Pancreas (tissue), 10 donors: ENCODE measurements around the gene USP26. TPM values are rescaled to one million over a fixed set of nuclear protein-coding genes. Genes with fewer than 3 reads are reported as not detected.
"Not testable (repeated sequence)": the region's sequence is repeated elsewhere in the genome, so short reads cannot be mapped to it uniquely, and the experiment has no call there.

Experiments
- ATAC-seq, 4 donors: fragments of 200-7000 bp; cut with Tn5 transposase; one replicate each; pipeline versions ENCODE4 v1.8.0 to v1.9.1; 2020; ENCODE audit warnings: mild to moderate bottlenecking in 4 of 4, moderate library complexity in 4 of 4
- DNase-seq, 6 donors: peaks; one replicate each; pipeline ENCODE4 v3.0.0-alpha.2; 2020
- FAIRE-seq: peaks from 2 replicates; lab custom pipeline; 2012; peaks lifted over from hg19 to GRCh38; lab: Jason Lieb, UNC
- H3K27ac ChIP-seq, 4 donors: fragments of 200-600 bp; sonication (generic); 1 replicate in 3 of 4; 2 replicates in 1 of 4; pipeline versions ENCODE4 v1.5.0 to v1.8.0; 2020
- H3K27me3 ChIP-seq, 4 donors: fragments of 200-600 bp; one replicate each; pipeline ENCODE4 v1.8.0; 2021
- H3K36me3 ChIP-seq, 3 donors: fragments of 200-600 bp; sonication (generic) in 1 of 3; one replicate each; pipeline versions ENCODE4 v1.5.0 to v1.8.0; 2020 to 2021
- H3K4me1 ChIP-seq, 3 donors: fragments of 200-600 bp; one replicate each; pipeline ENCODE4 v1.8.0; 2021
- H3K4me3 ChIP-seq, 4 donors: fragments of 200-600 bp; sonication (generic) in 2 of 4; one replicate each; pipeline versions ENCODE4 v1.5.0 to v1.8.0; 2020 to 2021
- H3K9me3 ChIP-seq, 4 donors: fragments of 200-600 bp; one replicate each; pipeline ENCODE4 v1.8.0; 2021
- CTCF ChIP-seq, 4 donors: fragments of 200-600 bp; sonication (generic) in 3 of 4; IDR thresholded peaks; one replicate each; pipeline versions ENCODE4 v1.5.0 to v1.8.0; 2021; ENCODE audit warnings: antibody characterized with exemption in 4 of 4
- WGBS, 2 donors: extraction: QIAGEN DNeasy Blood & Tissue Kit; methylation state at CpG; one replicate each; pipeline ENCODE4 v1.1.7; 2013; 5-methylcytosine and 5-hydroxymethylcytosine counted together
- intact Hi-C, 3 donors: fragments of 100-400 bp; cut with DNase I; formaldehyde crosslinking; loops; one replicate each; pipeline versions ENCODE4 v1.11.1 to v1.14.2; 2022
- polyA plus RNA-seq, 2 donors: library from polyadenylated mRNA; stranded (reverse); fragments of 200-250 nt; gene quantifications; one replicate each; pipeline ENCODE4 v1.2.3, GENCODE V29; 2013
- total RNA-seq, 6 donors: library from RNA; stranded (reverse); fragmentation: NEBNext Ultra II Directional in 4 of 6; extraction: Animal tissue kit (Norgen Biotek cat#: 25700) in 4 of 6; gene quantifications; one replicate each; pipeline versions ENCODE4 v1.2.1 to v1.2.4, GENCODE V29; 2021 to 2023
- donor health status: healthy with polysubstance abuse.
- donor health status: DM: no; HTN: no; CAD: no; lungs with moderate emphysema.
- donor health status: DM: no; HTN: no; CAD: no.
- donor health status: control.
- donor health status: control.
- donor health status: Bipolar disorder and iron deficiency.
- donor health status: DM: yes; HTN: yes; CAD: no.
- donor health status: DM: no; HTN: no; CAD: no.
- donor health status: DM: no; HTN: no; CAD: no.
- donor health status: DM: yes; HTN: yes; CAD: no.

USP26 gene
- total and polyA plus RNA-seq, 8 donors = not detected

DNA sequence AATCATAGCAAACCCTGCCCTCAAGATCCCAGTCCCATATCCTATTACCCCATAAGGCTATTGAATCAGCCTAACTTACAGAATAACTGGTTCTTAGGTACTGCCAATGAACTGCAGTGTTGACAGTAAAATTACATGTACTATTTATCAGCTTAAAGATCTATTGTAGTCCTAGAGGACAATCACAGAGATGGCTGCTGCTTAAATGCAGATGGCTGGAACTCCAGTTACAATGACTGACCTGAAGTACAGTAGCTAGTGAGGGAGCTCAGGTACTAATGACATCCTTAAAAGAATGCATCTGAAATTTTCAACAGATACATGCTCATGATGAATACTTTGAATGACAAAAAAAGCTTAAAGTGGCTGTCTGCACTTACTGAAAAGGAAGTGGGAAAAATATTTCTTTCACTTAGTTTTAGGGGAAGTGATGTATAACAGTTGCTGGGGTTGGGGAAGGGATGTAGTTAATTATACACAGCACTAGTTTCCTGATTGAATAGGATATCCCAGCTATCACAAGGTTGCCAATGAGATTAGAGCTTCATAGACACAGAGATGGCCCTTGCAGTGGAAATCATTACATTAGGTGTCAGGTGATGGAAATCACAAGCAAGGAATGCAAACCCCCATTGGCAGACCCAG, 42.0 kb downstream of the USP26 start:
- Histone ChIP-seq H3K9me3 (no peaks in the 10 kb centered on the region), H3K27ac (no peak overlapping the region), H3K4me1 (no peaks in the 10 kb centered on the region), H3K36me3 (no peaks in the 10 kb centered on the region), H3K4me3 (no peak overlapping the region), H3K27me3 (peaks cover 0 to 17% (median 0%) of the 10 kb centered on the region in 4 donors)
- no peak for TF ChIP-seq CTCF (IDR thresholded peaks at IDR 0.05)
- intact Hi-C loops = no loop called here
- no peak for DNase-seq
- no peak for ATAC-seq
- FAIRE-seq = no peak

- no peak for ATAC-seq
Observed at GRCh38 chrX:133053861-133054598, 42.9 kb downstream of the USP26 start.

DNA sequence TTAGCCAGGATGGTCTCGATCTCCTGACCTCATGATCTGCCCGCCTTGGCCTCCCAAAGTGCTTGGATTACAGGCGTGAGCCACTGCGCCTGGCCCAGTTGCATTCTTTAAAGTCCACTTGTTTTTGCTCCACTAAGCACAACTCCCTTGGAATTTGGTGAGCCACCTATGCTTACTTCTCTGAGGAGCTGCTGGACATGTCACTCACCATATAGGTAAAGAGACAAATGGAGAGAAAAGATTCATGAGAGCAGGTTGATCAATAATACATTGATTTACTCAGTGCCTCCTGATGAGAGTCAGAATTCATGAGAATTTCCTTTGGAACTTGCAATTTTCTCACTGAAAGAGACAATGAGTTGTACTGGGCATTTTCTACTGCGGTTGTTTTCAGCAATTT, 48.2 kb downstream of the USP26 start:
- FAIRE-seq = no peak
- WGBS, 2 donors = 75 to 91% methylated on average over 5 of the region's 5 CpGs
- no peak for TF ChIP-seq CTCF (IDR thresholded peaks at IDR 0.05)

More at GRCh38 chrX:133053861-133054598, 42.9 kb downstream of the USP26 start:
- peaks cover 0 to 20% (median 0%) of the 10 kb centered on the region in 4 donors for H3K27me3 ChIP-seq
- no peaks in the 10 kb centered on the region for H3K9me3 ChIP-seq
- no peaks in the 10 kb centered on the region for H3K36me3 ChIP-seq
- intact Hi-C loops = no loop called here
- no peak for DNase-seq
- WGBS, 2 donors = 53 to 55% methylated on average over 3 of the region's 3 CpGs
- TF ChIP-seq CTCF (IDR thresholded peaks at IDR 0.05) = no peak
- H3K4me1 ChIP-seq = no peaks in the 10 kb centered on the region
- FAIRE-seq = no peak
- H3K4me3 ChIP-seq = no peak overlapping the region
- no peak overlapping the region for H3K27ac ChIP-seq

DNA sequence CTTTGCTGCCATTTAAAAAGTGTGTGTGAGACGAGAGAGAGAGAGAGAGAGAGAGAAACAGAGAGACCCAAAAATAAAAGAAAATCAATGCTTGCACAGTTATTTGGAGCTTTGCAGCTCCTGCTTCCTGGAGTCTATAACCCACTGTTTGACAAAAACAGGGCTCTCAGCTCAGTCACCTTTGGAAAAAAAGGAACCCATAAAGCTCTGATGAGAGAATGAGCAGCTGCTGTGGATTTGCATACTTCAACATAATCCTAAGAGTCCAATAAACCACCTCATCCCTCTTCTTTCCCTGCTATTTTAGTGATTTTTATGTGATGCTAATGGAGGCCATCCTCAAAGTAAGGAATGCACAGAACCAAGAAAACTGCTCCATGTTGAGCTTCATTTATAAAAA, 50.3 kb downstream of the USP26 start:
- no peak overlapping the region for H3K4me3 ChIP-seq
- ATAC-seq (no peak), FAIRE-seq (no peak), DNase-seq (no peak)
- intact Hi-C loops = no loop called here
- peaks cover 0 to 16% (median 0%) of the 10 kb centered on the region in 4 donors for H3K27me3 ChIP-seq
- H3K4me1 ChIP-seq = no peaks in the 10 kb centered on the region
- no peaks in the 10 kb centered on the region for H3K9me3 ChIP-seq
- WGBS, 2 donors = 45 to 69% methylated on average over 1 of the region's 1 CpG
- no peak for TF ChIP-seq CTCF (IDR thresholded peaks at IDR 0.05)
- H3K27ac ChIP-seq = no peak overlapping the region
- no peaks in the 10 kb centered on the region for H3K36me3 ChIP-seq

More for the DNA sequence above, 48.2 kb downstream of the USP26 start:
- no peaks in the 10 kb centered on the region for H3K36me3 ChIP-seq
- ATAC-seq (no peak), DNase-seq (no peak)
- no peak overlapping the region for H3K4me3 ChIP-seq
- peaks cover 0 to 20% (median 0%) of the 10 kb centered on the region in 4 donors for H3K27me3 ChIP-seq
- H3K4me1 ChIP-seq = no peaks in the 10 kb centered on the region
- no peak overlapping the region for H3K27ac ChIP-seq
- intact Hi-C loops = no loop called here
- H3K9me3 ChIP-seq = no peaks in the 10 kb centered on the region

GRCh38 chrX:133045986-133046385, 50.9 kb downstream of the USP26 start:
- FAIRE-seq (no peak), DNase-seq (no peak), ATAC-seq (peak in 2 of 4 donors; percentile 34 to 56)
- intact Hi-C loops = no loop called here
- TF ChIP-seq CTCF (IDR thresholded peaks at IDR 0.05) = no peak
- Histone ChIP-seq H3K27ac (no peak overlapping the region), H3K4me3 (no peak overlapping the region), H3K9me3 (no peaks in the 10 kb centered on the region), H3K36me3 (no peaks in the 10 kb centered on the region), H3K4me1 (no peaks in the 10 kb centered on the region), H3K27me3 (peaks cover 0 to 16% (median 0%) of the 10 kb centered on the region in 4 donors)
- WGBS, 2 donors = 20 to 26% methylated on average over 2 of the region's 2 CpGs

GRCh38 chrX:133044145-133044786, 52.6 kb downstream of the USP26 start:
- H3K27ac ChIP-seq, H3K36me3 ChIP-seq, H3K9me3 ChIP-seq, ATAC-seq, H3K4me1 ChIP-seq, intact Hi-C loops, H3K4me3 ChIP-seq, FAIRE-seq: not testable (repeated sequence)
- DNase-seq = peak in 3 of 6 donors; percentile 15 to 53 (median 50)
- 77 to 81% methylated on average over 19 to 28 of the region's 28 CpGs for WGBS, 2 donors
- peaks cover 0 to 12% (median 0%) of the 10 kb centered on the region in 4 donors for H3K27me3 ChIP-seq
